Loucy (cell line): ENCODE measurements around the gene CCDC33.
"Not testable (repeated sequence)": the region's sequence is repeated elsewhere in the genome, so short reads cannot be mapped to it uniquely, and the experiment has no call there.

Experiments used
- H2AFZ ChIP-seq: fragments of 200-600 bp; sonication (generic); 2 replicates; pipeline ENCODE4 v1.6.0; 2016; ENCODE audit warnings: antibody characterized with exemption, mild to moderate bottlenecking, low read length, moderate library complexity
- H3F3A ChIP-seq: fragments of 200-600 bp; 2 replicates; pipeline ENCODE4 v1.6.0; 2016; ENCODE audit warnings: antibody characterized with exemption, low read depth, mild to moderate bottlenecking
- H3K27me3 ChIP-seq: fragments of 200-600 bp; sonication (generic); 2 replicates; pipeline ENCODE4 v1.6.1; 2014; ENCODE audit warnings: low read length, mild to moderate bottlenecking; ENCODE audit not compliant: insufficient read depth, poor library complexity, severe bottlenecking
- H3K36me3 ChIP-seq: fragments of 200-600 bp; sonication (generic); 2 replicates; pipeline ENCODE4 v1.6.1; 2016; ENCODE audit warnings: low read length; ENCODE audit not compliant: insufficient read depth
- H3K4me1 ChIP-seq: fragments of 200-600 bp; sonication (generic); 2 replicates; pipeline ENCODE4 v1.5.1; 2014; ENCODE audit warnings: low read length, mild to moderate bottlenecking; ENCODE audit not compliant: insufficient read depth, poor library complexity, severe bottlenecking
- H3K4me2 ChIP-seq: fragments of 200-600 bp; sonication (generic); 2 replicates; pipeline ENCODE4 v1.6.0; 2014; ENCODE audit warnings: antibody characterized with exemption, low read length, low read depth, mild to moderate bottlenecking; ENCODE audit not compliant: poor library complexity, severe bottlenecking
- H3K4me3 ChIP-seq: fragments of 200-600 bp; sonication (generic); 2 replicates; pipeline ENCODE4 v1.5.1; 2014; ENCODE audit warnings: low read length, mild to moderate bottlenecking, mixed read lengths; ENCODE audit not compliant: poor library complexity, severe bottlenecking
- H3K79me2 ChIP-seq: fragments of 200-600 bp; sonication (generic); 2 replicates; pipeline ENCODE4 v1.6.1; 2014; ENCODE audit warnings: low read length; ENCODE audit not compliant: insufficient read depth
- H3K9ac ChIP-seq: fragments of 200-600 bp; sonication (generic); 2 replicates; pipeline ENCODE4 v1.6.0; 2014; ENCODE audit warnings: mild to moderate bottlenecking, low read depth, low read length, moderate library complexity; ENCODE audit not compliant: poor library complexity, severe bottlenecking
- H3K9me2 ChIP-seq: fragments of 200-600 bp; sonication (generic); replicated peaks from 2 replicates; pipeline ENCODE4 v1.6.1; 2016; ENCODE audit warnings: low read depth, low read length, mixed read lengths
- H3K9me3 ChIP-seq: fragments of 200-600 bp; sonication (generic); 2 replicates; pipeline ENCODE4 v1.6.1; 2014; ENCODE audit warnings: mild to moderate bottlenecking, antibody characterized with exemption, low read length, low read depth; ENCODE audit not compliant: insufficient read depth
- H4K20me1 ChIP-seq: fragments of 200-600 bp; sonication (generic); 2 replicates; pipeline ENCODE4 v1.6.0; 2014; ENCODE audit warnings: antibody characterized with exemption, low read length, mild to moderate bottlenecking; ENCODE audit not compliant: insufficient read depth, poor library complexity, severe bottlenecking
- EZH2phosphoT487 ChIP-seq: fragments of 200-600 bp; IDR thresholded peaks from 2 replicates; pipeline ENCODE4 v1.6.1; 2018; ENCODE audit warnings: antibody characterized with exemption, mild to moderate bottlenecking, moderate library complexity, borderline replicate concordance
- TF ChIP-seq, protein P1 (sequence below): fragments of 200-600 bp; sonication (generic); conservative IDR thresholded peaks from 2 replicates; pipeline ENCODE4 v1.5.1; 2014; ENCODE audit warnings: mild to moderate bottlenecking, antibody characterized with exemption, low read length

The CCDC33 gene

DNA sequence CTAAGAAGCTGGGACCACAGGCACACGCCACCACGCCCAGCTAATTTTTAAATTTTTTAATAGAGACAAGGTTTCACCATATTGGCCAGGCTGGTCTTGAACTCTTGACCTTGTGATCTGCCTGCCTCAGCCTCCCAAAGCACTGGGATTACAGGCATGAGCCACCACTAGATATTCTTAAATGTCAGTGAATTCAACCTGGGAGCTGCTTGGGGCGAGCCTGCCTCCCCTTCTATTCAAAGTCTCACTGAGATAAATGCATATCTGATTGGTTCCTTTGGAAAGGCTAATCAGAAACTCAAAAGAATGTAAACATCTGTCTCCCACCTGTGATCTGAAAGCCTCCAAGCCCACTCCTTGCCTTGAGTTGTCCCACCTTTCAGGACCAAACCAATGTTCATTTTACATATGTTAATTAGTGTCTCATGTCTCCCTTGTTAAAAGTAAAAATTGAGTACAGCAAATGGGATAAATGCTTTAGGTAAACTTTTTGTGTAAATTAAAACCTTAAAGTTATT, 116.3 kb downstream of the CCDC33 start:
- H3K9me3 ChIP-seq = no peaks in the 10 kb centered on the region
- no peak overlapping the region for H3K4me2 ChIP-seq
- TF ChIP-seq, protein P1, sequence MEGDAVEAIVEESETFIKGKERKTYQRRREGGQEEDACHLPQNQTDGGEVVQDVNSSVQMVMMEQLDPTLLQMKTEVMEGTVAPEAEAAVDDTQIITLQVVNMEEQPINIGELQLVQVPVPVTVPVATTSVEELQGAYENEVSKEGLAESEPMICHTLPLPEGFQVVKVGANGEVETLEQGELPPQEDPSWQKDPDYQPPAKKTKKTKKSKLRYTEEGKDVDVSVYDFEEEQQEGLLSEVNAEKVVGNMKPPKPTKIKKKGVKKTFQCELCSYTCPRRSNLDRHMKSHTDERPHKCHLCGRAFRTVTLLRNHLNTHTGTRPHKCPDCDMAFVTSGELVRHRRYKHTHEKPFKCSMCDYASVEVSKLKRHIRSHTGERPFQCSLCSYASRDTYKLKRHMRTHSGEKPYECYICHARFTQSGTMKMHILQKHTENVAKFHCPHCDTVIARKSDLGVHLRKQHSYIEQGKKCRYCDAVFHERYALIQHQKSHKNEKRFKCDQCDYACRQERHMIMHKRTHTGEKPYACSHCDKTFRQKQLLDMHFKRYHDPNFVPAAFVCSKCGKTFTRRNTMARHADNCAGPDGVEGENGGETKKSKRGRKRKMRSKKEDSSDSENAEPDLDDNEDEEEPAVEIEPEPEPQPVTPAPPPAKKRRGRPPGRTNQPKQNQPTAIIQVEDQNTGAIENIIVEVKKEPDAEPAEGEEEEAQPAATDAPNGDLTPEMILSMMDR = no peak
- no peak for TF ChIP-seq EZH2phosphoT487
- no peaks in the 10 kb centered on the region for H4K20me1 ChIP-seq
- H3K27me3 ChIP-seq = no peaks in the 10 kb centered on the region
- H3K9ac ChIP-seq = no peak overlapping the region
- no peaks in the 10 kb centered on the region for H3K4me1 ChIP-seq
- H3K79me2 ChIP-seq = no peaks in the 10 kb centered on the region
- no peak overlapping the region for H2AFZ ChIP-seq
- H3F3A ChIP-seq = no peaks in the 10 kb centered on the region
- no peaks in the 10 kb centered on the region for H3K36me3 ChIP-seq
- no peaks in the 10 kb centered on the region for H3K9me2 ChIP-seq
- no peak overlapping the region for H3K4me3 ChIP-seq

DNA sequence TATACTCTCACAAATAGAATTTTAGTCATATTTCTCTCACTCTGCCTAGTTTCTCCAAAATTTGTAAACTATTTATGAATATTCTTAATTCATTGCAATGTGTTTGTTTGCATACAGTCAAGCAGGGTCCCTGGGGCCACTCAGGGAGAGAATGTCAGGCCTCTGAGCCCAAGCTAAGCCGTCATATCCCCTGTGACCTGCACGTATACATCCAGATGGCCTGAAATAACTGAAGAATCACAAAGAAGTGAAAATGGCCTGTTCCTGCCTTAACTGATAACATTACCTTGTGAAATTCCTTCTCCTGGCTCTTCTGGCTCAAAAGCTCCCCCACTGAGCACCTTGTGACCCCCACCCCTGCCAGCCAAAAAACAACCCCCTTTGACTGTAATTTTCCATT, 117.9 kb downstream of the CCDC33 start:
- not testable (repeated sequence) for H4K20me1 ChIP-seq, H3K4me1 ChIP-seq, H3K4me2 ChIP-seq, H3K9me3 ChIP-seq, H3K9me2 ChIP-seq, H3K36me3 ChIP-seq, H2AFZ ChIP-seq, H3F3A ChIP-seq, H3K9ac ChIP-seq, H3K4me3 ChIP-seq, H3K27me3 ChIP-seq, H3K79me2 ChIP-seq

DNA sequence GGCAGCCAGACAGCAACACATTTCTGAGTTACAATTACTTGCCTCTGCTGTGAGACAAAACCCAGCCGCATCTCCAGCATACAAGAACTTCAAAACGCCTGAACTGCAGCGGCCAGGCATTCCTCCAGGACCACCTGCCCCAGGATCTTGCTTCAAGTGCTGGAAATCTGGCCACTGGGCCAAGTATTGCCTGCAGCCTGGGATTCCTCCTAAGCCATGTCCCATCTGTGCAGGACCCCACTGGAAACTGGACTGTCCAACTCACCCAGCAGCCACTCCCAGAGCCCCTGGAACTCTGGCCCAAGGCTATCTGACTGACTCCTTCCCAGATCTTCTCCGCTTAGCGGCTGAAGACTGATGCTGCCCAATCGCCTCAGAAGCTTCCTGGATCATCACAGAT, 119.9 kb downstream of the CCDC33 start:
- H3K36me3 ChIP-seq, H3F3A ChIP-seq, H3K9ac ChIP-seq, H2AFZ ChIP-seq, H3K79me2 ChIP-seq, H3K4me3 ChIP-seq, H3K9me2 ChIP-seq, H3K4me1 ChIP-seq, H3K9me3 ChIP-seq, H3K27me3 ChIP-seq, H4K20me1 ChIP-seq, H3K4me2 ChIP-seq: not testable (repeated sequence)

DNA sequence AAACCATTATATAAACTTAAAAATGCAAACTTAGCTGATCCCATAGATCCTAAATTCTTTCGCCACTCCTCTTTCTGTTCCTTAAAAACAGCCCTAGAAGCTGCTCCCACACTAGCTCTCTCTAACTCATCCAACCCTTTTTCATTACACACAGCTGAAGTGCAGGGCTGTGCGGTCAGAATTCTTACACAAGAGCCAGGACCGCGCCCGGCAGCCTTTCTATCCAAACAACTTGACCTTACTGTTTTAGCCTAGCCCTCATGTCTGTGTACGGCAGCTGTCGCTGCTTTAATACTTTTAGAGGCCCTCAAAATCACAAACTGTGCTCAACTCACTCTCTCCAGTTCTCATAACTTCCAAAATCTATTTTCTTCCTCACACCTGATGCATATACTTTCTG, 121.4 kb downstream of the CCDC33 start:
- not testable (repeated sequence) for H3K27me3 ChIP-seq, H3K79me2 ChIP-seq, H4K20me1 ChIP-seq, H3K9me3 ChIP-seq, H3K4me1 ChIP-seq, H3K36me3 ChIP-seq, H3K4me2 ChIP-seq, H2AFZ ChIP-seq, H3K4me3 ChIP-seq, H3K9ac ChIP-seq, H3K9me2 ChIP-seq, H3F3A ChIP-seq

DNA sequence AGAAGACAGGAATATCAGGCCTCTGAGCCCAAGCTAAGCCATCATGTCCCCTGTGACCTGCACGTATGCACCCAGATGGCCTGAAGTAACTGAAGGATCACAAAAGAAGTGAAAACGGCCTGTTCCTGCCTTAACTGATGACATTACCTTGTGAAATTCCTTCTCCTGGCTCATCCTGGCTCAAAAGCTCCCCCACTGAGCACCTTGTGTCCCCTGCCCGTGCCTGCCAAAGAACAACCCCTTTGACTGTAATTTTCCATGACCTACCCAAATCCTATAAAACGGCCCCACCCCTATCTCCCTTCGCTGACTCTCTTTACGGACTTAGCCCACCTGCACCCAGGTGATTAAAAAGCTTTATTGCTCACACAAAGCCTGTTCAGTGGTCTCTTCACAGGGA, 123.2 kb downstream of the CCDC33 start:
- not testable (repeated sequence) for H3K9ac ChIP-seq, H3K9me3 ChIP-seq, H3K27me3 ChIP-seq, H3K9me2 ChIP-seq, H3K4me1 ChIP-seq, H2AFZ ChIP-seq, H3F3A ChIP-seq, H4K20me1 ChIP-seq, H3K4me2 ChIP-seq, H3K79me2 ChIP-seq, H3K4me3 ChIP-seq, H3K36me3 ChIP-seq

DNA sequence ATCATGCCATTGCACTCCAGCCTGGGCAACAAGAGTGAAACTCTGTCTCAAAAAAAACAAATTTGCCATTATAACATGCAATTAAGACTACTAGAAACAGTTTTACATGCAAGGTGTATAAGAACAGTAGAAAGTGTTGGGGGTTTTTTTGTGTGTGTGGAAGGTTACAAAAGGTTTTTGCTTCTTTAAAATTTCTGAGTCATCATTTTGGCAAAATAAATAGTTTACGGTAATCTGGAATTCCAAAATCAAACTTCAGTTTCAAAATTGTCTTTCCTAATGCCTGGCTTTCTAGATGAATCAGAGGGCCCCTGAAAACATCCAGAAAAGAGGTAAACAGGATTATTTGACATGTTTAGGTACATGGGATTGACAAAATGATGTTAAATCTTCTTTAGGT, 124.7 kb downstream of the CCDC33 start:
- not testable (repeated sequence) for H2AFZ ChIP-seq, H3K79me2 ChIP-seq, H3K9me3 ChIP-seq, H3K4me1 ChIP-seq, H3K36me3 ChIP-seq, H3K9ac ChIP-seq, H3K27me3 ChIP-seq, H3K4me3 ChIP-seq, H3K4me2 ChIP-seq, H4K20me1 ChIP-seq, H3K9me2 ChIP-seq, H3F3A ChIP-seq
